Mucosa of descending colon (tissue), 3 donors: Measurements from ENCODE around the gene EIF2B5. TPM values are rescaled to one million over a fixed set of nuclear protein-coding genes. Genes with fewer than 3 reads are reported as not detected.

ENCODE experiments used
- ATAC-seq: fragments of 200-7000 bp; cut with Tn5 transposase; one replicate; pipeline ENCODE4 v1.9.1; 2020; ENCODE audit warnings: mild to moderate bottlenecking, moderate library complexity
- DNase-seq, 3 donors: peaks; one replicate each; pipeline ENCODE4 v3.0.0-alpha.2; 2020
- H3K36me3 ChIP-seq: fragments of 200-600 bp; one replicate; pipeline ENCODE4 v1.8.0; 2021; ENCODE audit warnings: low read depth, mild to moderate bottlenecking
- H3K4me1 ChIP-seq: fragments of 200-600 bp; one replicate; pipeline ENCODE4 v1.8.0; 2021; ENCODE audit warnings: low read depth, mild to moderate bottlenecking
- H3K4me3 ChIP-seq: fragments of 200-600 bp; one replicate; pipeline ENCODE4 v1.8.0; 2021; ENCODE audit warnings: mild to moderate bottlenecking
- H3K9me3 ChIP-seq: fragments of 200-600 bp; one replicate; pipeline ENCODE4 v1.8.0; 2021; ENCODE audit warnings: mild to moderate bottlenecking
- CTCF ChIP-seq: fragments of 200-600 bp; IDR thresholded peaks from one replicate; pipeline ENCODE4 v1.8.0; 2022; ENCODE audit warnings: antibody characterized with exemption, mild to moderate bottlenecking
- intact Hi-C, 2 donors: fragments of 100-400 bp; cut with DNase I in 1 of 2; cut with micrococcal nuclease in 1 of 2; formaldehyde crosslinking; loops; one replicate each; pipeline versions ENCODE4 v1.11.0 to v1.11.1; 2022; cut with DNase I, micrococcal nuclease
- long read RNA-seq, 2 donors: library from polyadenylated mRNA; unstranded; transcript quantifications; one replicate each; pipeline ENCODE4 v2.0.0, GENCODE V29; 2019 to 2021
- total RNA-seq, 3 donors: library from RNA; stranded (reverse); fragmentation: NEBNext Ultra II Directional in 2 of 3; extraction: Animal tissue kit (Norgen Biotek cat#: 25700) in 2 of 3; gene quantifications; one replicate each; pipeline versions ENCODE4 v1.2.1 to v1.2.4, GENCODE V29; 2021 to 2023
- donor health status: DM: no; HTN: no; CAD: no; lungs with moderate emphysema.
- donor health status: DM: no; HTN: no; CAD: no.
- donor health status: DM: no; HTN: yes; CAD: no.

The EIF2B5 gene
- total RNA-seq, result 10 to 100 TPM; 41.4 to 48.6 (median 47.0) TPM
- long read RNA-seq, donor 1, transcript EIF2B5-201 (16 exons, 2,656 nt), result major isoform, 77 of 104 reads
- long read RNA-seq, donor 1, partial matches to known transcripts, result 4 of 104 reads
- long read RNA-seq, donor 1, other reads (novel, unspliced or antisense), result 20 of 104 reads
- long read RNA-seq, donor 2, transcript EIF2B5-201 (16 exons, 2,656 nt), result major isoform, 6 of 8 reads
- long read RNA-seq, donor 2, partial matches to known transcripts, result 1 of 8 reads
- long read RNA-seq, donor 2, other reads (novel, unspliced or antisense), result 0 of 8 reads

- peak; percentile 95 for ATAC-seq
- intact Hi-C loops, result no loop called here
- no peaks in the 10 kb centered on the region for H3K9me3 ChIP-seq
- no peaks in the 10 kb centered on the region for H3K36me3 ChIP-seq
- no peak for TF ChIP-seq CTCF
- peak; percentile 91 to 96 (median 93) for DNase-seq
- peaks cover 17% of the 10 kb centered on the region for H3K4me1 ChIP-seq
- peak within 1 kb of the TSS; percentile 88 for H3K4me3 ChIP-seq
These were observed at the start of gene EIF2B5 for GRCh38 chr3:184135149-184135910. Gene EIF2B5, plus strand, starts transcription at chr3:184135358. Its CDS starts 28 bp downstream, at chr3:184135386.

GRCh38 chr3:184085389-184085852 is 49.7 kb upstream of the EIF2B5 start:
- DNase-seq, result no peak
- ATAC-seq, result no peak
- intact Hi-C loops, result no loop called here

GRCh38 chr3:184092199-184092598 is 43.0 kb upstream of the EIF2B5 start:
- TF ChIP-seq CTCF, result no peak
- Histone ChIP-seq H3K4me1 (no peaks in the 10 kb centered on the region), H3K36me3 (no peaks in the 10 kb centered on the region), H3K9me3 (peaks cover 18% of the 10 kb centered on the region), H3K4me3 (no peak overlapping the region)
- no peak for DNase-seq
- no peak for ATAC-seq
- intact Hi-C loops, result no loop called here

More at GRCh38 chr3:184085389-184085852, 49.7 kb upstream of the EIF2B5 start:
- Histone ChIP-seq H3K36me3 (no peaks in the 10 kb centered on the region), H3K4me1 (no peaks in the 10 kb centered on the region), H3K4me3 (no peak overlapping the region), H3K9me3 (no peaks in the 10 kb centered on the region)
- TF ChIP-seq CTCF, result no peak

- ATAC-seq, result no peak
- no peak for DNase-seq
- H3K4me3 ChIP-seq, result no peak within 1 kb of the TSS
- H3K36me3 ChIP-seq, result no peaks in the 10 kb centered on the region
- no peak for TF ChIP-seq CTCF
- peaks cover 12% of the 10 kb centered on the region for H3K9me3 ChIP-seq
- intact Hi-C loops, result no loop called here
- H3K4me1 ChIP-seq, result no peaks in the 10 kb centered on the region
These were observed 38.3 kb upstream of the EIF2B5 start, which contains the start of gene HTR3E for GRCh38 chr3:184096811-184097383. Gene HTR3E, plus strand, starts transcription at chr3:184097064. Its CDS starts 466 bp downstream, at chr3:184097530.

GRCh38 chr3:184097556-184097955 is 37.6 kb upstream of the EIF2B5 start:
- no peak for ATAC-seq
- no peaks in the 10 kb centered on the region for H3K36me3 ChIP-seq
- intact Hi-C loops, result no loop called here

More at GRCh38 chr3:184097556-184097955, 37.6 kb upstream of the EIF2B5 start:
- Histone ChIP-seq H3K4me3 (no peak overlapping the region), H3K9me3 (peaks cover 5% of the 10 kb centered on the region), H3K4me1 (no peaks in the 10 kb centered on the region)
- DNase-seq, result no peak
- TF ChIP-seq CTCF, result no peak
